Muscle of leg (tissue), 11 donors: ENCODE measurements around the gene SLC25A22. TPM values are rescaled to one million over a fixed set of nuclear protein-coding genes. Genes with fewer than 3 reads are reported as not detected.

Experiments
- DNase-seq: peaks from one replicate; pipeline ENCODE4 v3.0.0; 2013
- H3K27ac ChIP-seq: one replicate; pipeline ENCODE4 v1.5.1; 2013; ENCODE audit warnings: mild to moderate bottlenecking, low read length, control low read depth
- H3K27me3 ChIP-seq: one replicate; pipeline ENCODE4 v1.6.1; 2013; ENCODE audit warnings: low read length; ENCODE audit not compliant: control insufficient read depth, insufficient read depth
- H3K36me3 ChIP-seq: one replicate; pipeline ENCODE4 v1.6.1; 2013; ENCODE audit warnings: low read length; ENCODE audit not compliant: control insufficient read depth, insufficient read depth
- H3K4me1 ChIP-seq: one replicate; pipeline ENCODE4 v1.6.1; 2013; ENCODE audit warnings: low read length; ENCODE audit not compliant: control insufficient read depth, insufficient read depth
- H3K4me3 ChIP-seq: one replicate; pipeline ENCODE4 v1.5.1; 2013; ENCODE audit warnings: low read length, control low read depth
- H3K9me3 ChIP-seq: replicated peaks from 2 replicates; pipeline ENCODE4 v1.6.1; 2013; ENCODE audit warnings: low read depth, low read length; ENCODE audit not compliant: control insufficient read depth
- WGBS: methylation state at CpG from one replicate; pipeline ENCODE4 v1.1.5; 2013; ENCODE audit warnings: missing lambda C conversion rate; ENCODE audit not compliant: insufficient coverage; 5-methylcytosine and 5-hydroxymethylcytosine counted together
- polyA plus RNA-seq, 8 donors: library from polyadenylated mRNA; unstranded; fragments of 120-200 nt; gene quantifications; one replicate each; pipeline versions ENCODE4 v1.2.1 to v1.2.3, GENCODE V29; 2013; ENCODE audit warnings: inconsistent platforms in 1 of 8, low replicate concordance in 1 of 8; ENCODE audit not compliant: insufficient read length in 8 of 8, insufficient read depth in 1 of 8
- total RNA-seq: library from RNA; stranded (reverse); fragments of 120-200 nt; gene quantifications from one replicate; pipeline ENCODE4 v1.2.4, GENCODE V29; 2013

SLC25A22 gene
- total and polyA plus RNA-seq, 9 donors: 5.4 to 15.8 (median 13.6) TPM

DNA sequence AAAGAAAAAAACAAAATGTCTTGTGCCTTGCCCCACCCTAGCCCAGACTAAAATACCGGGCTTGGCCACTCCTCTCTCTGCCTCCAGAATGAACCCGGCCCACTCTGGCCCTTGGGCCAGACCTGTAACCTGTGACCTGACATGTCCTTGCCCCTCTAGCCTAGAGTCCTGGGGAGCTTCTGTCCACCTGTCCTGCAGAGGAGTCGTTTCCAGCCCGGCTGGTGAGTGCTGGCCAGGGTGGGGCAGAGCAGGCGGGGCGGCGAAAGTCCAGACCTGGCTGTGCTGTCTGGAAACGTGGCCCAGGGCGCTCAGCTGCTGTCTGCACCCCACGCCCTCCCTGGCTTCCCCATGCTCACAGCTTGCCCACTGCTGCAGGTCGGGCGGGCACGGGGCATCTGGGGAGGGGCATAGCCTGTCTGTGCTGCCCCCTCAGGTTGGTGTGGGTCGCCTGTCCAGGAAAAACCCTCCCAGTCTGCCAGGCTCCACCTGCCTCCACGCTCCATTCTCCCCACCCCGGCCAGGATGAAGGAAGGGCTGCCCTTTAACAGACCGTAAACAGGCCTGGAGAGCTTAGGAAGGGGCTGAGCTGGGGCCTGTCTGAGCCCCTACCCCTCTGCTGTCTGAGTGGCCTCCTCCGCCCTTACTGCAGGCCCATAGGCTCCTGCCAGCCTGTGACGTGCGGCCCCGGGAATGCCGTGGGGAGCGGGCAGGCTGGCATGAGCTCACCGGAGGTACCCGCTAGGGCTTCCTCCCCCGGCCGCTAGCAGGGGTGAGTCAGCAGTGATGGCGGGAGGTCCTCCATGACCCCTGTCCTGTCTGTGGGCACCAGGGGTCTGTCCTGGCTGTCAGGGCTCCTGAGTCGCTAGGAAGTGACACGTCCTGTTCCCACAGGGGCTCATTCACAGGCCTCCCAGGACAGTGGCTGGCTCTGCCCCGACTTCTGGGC, 36.6 kb upstream of the SLC25A22 start:
- peak; percentile 69 for DNase-seq
- Histone ChIP-seq H3K27me3 (peaks cover 24% of the 10 kb centered on the region), H3K27ac (peak overlapping the region; percentile 75), H3K9me3 (no peaks in the 10 kb centered on the region), H3K36me3 (peaks cover 48% of the 10 kb centered on the region), H3K4me3 (no peak overlapping the region), H3K4me1 (peaks cover 65% of the 10 kb centered on the region)
- 54% methylated on average over 22 of the region's 31 CpGs for WGBS

GRCh38 chr11:833849-834311, 35.8 kb upstream of the SLC25A22 start:
- H3K4me1 ChIP-seq: peaks cover 66% of the 10 kb centered on the region
- H3K27me3 ChIP-seq: peaks cover 31% of the 10 kb centered on the region
- H3K27ac ChIP-seq: peak overlapping the region; percentile 59
- no peak for DNase-seq
- no peaks in the 10 kb centered on the region for H3K9me3 ChIP-seq
- H3K36me3 ChIP-seq: peaks cover 40% of the 10 kb centered on the region
- peak overlapping the region; percentile 75 for H3K4me3 ChIP-seq
- WGBS: 50% methylated on average over 1 of the region's 9 CpGs

DNA sequence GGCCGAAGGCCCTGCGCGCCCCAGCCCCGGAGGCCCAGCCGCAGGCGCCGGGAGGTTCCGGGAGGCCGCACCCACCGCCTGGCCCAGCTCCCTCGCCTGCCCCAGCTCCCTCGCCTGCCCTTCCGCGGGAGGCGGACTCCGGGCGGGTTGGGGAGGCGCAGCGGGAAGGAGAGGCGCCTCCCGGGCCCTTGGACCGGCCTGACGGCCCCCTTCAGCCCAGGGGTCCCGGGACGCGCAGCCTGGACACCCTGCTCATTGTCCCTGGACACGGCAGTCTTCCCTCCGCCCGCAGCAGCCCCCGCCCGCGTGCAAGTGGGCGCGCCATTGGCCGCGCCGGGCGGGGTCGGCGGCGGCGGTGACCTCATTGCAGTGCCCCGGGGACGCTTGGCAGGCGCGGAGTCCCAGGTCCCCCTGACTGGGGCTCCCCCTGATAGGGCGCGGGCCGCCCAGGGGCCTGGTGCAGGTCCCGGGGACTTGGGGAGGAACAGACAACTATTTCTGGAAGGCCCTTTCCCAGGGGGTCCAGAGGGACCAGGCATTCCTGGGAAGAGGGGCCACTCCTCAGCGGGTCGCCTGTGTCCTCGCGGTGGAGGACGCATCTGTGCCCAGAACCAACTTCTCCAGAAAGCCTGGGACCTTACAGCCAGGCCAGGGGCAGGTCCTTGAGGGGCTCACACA, 35.2 kb upstream of the SLC25A22 start:
- peak; percentile 70 for DNase-seq
- H3K4me1 ChIP-seq: peaks cover 67% of the 10 kb centered on the region
- peak overlapping the region; percentile 74 for H3K27ac ChIP-seq
- H3K9me3 ChIP-seq: no peaks in the 10 kb centered on the region
- WGBS: 0% methylated on average over 48 of the region's 55 CpGs
- H3K4me3 ChIP-seq: peak overlapping the region; percentile 75
- H3K27me3 ChIP-seq: peaks cover 35% of the 10 kb centered on the region
- H3K36me3 ChIP-seq: peaks cover 34% of the 10 kb centered on the region

GRCh38 chr11:832529-833113, 34.5 kb upstream of the SLC25A22 start, which contains the start of gene CD151:
CD151 (plus strand) TSS chr11:832952; CDS start chr11:836070, 3,118 bp downstream.
- WGBS: under 1% methylated on average over 33 of the region's 67 CpGs
- H3K4me3 ChIP-seq: peak within 1 kb of the TSS; percentile 75
- peaks cover 36% of the 10 kb centered on the region for H3K27me3 ChIP-seq
- H3K9me3 ChIP-seq: no peaks in the 10 kb centered on the region
- DNase-seq: peak; percentile 81
- peaks cover 28% of the 10 kb centered on the region for H3K36me3 ChIP-seq
- H3K27ac ChIP-seq: peak within 1 kb of the TSS; percentile 84
- peaks cover 69% of the 10 kb centered on the region for H3K4me1 ChIP-seq

DNA sequence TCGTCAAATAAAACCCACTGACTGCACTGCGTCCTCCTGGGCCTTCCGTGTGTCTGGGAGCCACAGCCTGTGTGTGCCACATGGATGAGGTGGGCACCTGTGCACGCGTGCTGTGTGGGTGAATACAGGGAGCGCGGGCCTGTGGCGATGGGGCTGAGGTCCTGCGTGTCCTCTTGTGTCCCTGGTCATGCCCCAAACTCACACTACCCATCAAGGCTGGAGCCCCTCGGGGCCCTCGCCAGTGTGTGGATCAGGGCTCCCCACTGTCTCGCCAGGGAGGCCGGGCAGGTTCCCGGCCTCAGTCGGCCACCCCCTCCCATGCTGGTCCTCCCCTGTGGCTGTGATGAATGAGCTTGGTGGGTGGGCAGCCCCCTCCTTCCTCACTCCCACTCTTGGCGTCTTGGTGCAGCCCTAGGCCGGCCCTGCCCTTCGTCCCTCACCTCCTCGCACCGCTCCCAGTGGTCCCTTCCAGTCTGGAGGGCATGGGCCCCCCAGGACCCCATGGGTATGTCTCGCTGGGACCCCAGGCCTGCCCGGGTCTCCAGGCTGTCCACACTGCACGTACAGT, 34.0 kb upstream of the SLC25A22 start:
- H3K36me3 ChIP-seq: peaks cover 22% of the 10 kb centered on the region
- peaks cover 38% of the 10 kb centered on the region for H3K27me3 ChIP-seq
- no peaks in the 10 kb centered on the region for H3K9me3 ChIP-seq
- DNase-seq: peak; percentile 31
- peak overlapping the region; percentile 84 for H3K27ac ChIP-seq
- 60% methylated on average over 11 of the region's 23 CpGs for WGBS
- H3K4me3 ChIP-seq: peak overlapping the region; percentile 48
- H3K4me1 ChIP-seq: peaks cover 72% of the 10 kb centered on the region

DNA sequence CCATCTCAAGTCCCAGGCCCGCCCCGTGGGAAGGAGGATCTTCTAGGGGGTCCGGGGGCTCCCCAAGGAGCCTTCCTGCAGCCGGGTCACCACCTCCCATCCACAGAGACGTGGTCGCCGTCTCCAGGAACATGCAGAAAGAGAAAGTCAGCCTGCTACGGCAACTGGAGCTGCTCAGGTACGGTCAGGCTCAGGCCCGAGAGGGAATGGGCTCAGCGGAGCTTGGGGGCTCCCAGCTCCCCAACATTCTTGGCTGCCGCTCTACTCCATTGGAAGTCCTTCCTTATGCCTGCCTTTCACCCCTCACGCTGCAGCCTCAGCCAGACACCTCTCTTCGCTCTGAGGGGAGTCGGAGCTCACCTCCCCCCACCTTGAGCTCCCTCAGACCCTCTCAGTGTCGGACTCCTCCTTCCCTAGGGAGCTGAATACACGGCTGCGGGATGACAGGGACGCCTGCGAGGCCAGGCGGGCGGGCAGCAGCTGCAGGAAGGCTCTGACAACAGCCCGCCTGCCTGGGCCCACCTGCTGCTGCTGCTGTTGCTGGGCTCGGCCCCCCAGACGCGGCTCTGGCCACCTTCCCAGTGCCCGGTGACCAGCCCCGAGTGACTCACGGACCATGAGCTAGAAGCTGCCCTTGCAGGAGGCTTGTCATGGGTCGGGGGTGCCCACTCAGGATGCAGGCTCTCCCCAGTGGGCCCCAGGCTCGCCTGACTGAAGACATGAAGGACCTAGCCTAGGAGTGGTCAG, 33.2 kb upstream of the SLC25A22 start:
- Histone ChIP-seq H3K27me3 (peaks cover 42% of the 10 kb centered on the region), H3K4me1 (peaks cover 79% of the 10 kb centered on the region), H3K27ac (peak overlapping the region; percentile 84), H3K4me3 (no peak overlapping the region), H3K9me3 (no peaks in the 10 kb centered on the region), H3K36me3 (peaks cover 14% of the 10 kb centered on the region)
- peak; percentile 77 for DNase-seq
- 39% methylated on average over 23 of the region's 31 CpGs for WGBS

- WGBS: 2% methylated on average over 75 of the region's 78 CpGs
- Histone ChIP-seq H3K36me3 (peaks cover 9% of the 10 kb centered on the region), H3K27ac (no peak overlapping the region), H3K4me1 (peaks cover 87% of the 10 kb centered on the region), H3K4me3 (peak overlapping the region; percentile 29), H3K27me3 (peaks cover 49% of the 10 kb centered on the region), H3K9me3 (no peaks in the 10 kb centered on the region)
- DNase-seq: peak; percentile 83
Measured at GRCh38 chr11:830295-831117, 32.4 kb upstream of the SLC25A22 start.

DNA sequence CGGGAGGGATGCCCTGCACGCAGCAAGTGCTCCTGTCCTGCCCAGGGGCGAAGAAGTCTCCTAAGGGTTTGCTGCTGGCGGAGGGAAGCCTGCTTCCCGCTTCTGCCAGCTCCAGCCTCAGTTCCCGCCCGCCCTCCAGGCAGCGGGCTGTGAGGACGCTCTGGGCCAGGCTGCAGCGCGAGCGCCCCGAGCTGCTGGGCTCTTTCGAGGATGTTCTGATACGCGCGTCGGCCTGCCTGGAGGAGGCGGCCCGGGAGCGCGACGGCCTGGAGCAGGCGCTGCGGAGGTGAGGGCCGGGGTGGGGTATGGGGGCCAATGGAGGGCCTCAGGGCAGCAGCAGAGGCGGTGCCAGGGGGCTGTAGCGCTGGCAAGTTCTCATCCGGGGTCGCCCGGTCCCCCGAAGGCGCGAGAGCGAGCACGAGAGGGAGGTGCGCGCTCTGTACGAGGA, 31.8 kb upstream of the SLC25A22 start:
- H3K4me1 ChIP-seq: peaks cover 89% of the 10 kb centered on the region
- peak overlapping the region; percentile 29 for H3K4me3 ChIP-seq
- peaks cover 52% of the 10 kb centered on the region for H3K27me3 ChIP-seq
- 6% methylated on average over 39 of the region's 39 CpGs for WGBS
- no peak overlapping the region for H3K27ac ChIP-seq
- H3K36me3 ChIP-seq: peaks cover 13% of the 10 kb centered on the region
- no peaks in the 10 kb centered on the region for H3K9me3 ChIP-seq
- no peak for DNase-seq
